ENCODE measurements around the gene TBC1D10B.

DNA sequence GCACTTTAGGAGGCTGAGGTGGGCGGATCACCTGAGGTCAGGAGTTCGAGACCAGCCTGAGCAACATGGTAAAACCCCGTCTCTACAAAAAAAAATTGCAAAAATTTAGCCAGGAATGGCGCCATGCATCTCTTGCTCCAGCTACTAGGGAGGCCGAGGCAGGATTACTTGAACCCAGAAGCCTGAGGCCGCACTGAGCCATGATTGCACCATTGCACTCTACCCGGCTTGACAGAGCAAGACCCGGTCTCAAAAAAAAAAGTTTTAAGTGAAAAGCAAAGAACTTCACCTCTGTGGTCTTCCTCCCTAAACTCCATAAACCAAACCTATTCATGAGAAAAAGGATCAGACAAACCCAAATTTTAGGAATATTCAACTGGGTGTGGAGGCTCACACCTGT is 22.2 kb downstream of the TBC1D10B start:
- TF ChIP-seq, protein P1, sequence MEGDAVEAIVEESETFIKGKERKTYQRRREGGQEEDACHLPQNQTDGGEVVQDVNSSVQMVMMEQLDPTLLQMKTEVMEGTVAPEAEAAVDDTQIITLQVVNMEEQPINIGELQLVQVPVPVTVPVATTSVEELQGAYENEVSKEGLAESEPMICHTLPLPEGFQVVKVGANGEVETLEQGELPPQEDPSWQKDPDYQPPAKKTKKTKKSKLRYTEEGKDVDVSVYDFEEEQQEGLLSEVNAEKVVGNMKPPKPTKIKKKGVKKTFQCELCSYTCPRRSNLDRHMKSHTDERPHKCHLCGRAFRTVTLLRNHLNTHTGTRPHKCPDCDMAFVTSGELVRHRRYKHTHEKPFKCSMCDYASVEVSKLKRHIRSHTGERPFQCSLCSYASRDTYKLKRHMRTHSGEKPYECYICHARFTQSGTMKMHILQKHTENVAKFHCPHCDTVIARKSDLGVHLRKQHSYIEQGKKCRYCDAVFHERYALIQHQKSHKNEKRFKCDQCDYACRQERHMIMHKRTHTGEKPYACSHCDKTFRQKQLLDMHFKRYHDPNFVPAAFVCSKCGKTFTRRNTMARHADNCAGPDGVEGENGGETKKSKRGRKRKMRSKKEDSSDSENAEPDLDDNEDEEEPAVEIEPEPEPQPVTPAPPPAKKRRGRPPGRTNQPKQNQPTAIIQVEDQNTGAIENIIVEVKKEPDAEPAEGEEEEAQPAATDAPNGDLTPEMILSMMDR (IDR thresholded peaks at IDR 0.05 in 4 of 5, conservative IDR thresholded peaks at IDR 0.05 in 1 of 5): no peak
- TF ChIP-seq POLR2A (IDR thresholded peaks at IDR 0.05): no peak
